ENCODE measurements around the gene DPY30.

DPY30 gene

GRCh38 chr2:32012872-32013271 lies 26.7 kb downstream of the DPY30 start:
- H3K27ac ChIP-seq, result peak overlapping the region; percentile 93
- TF ChIP-seq CTCF (conservative IDR thresholded peaks at IDR 0.05), result no peak

GRCh38 chr2:32011485-32011960 lies 28.1 kb downstream of the DPY30 start:
- peak overlapping the region; percentile 93 for H3K27ac ChIP-seq

GRCh38 chr2:32010670-32011484 lies 28.7 kb downstream of the DPY30 start, which contains the start of gene MEMO1:
TSS of gene MEMO1 (minus strand) at chr2:32011008. CDS start at chr2:32010247, 761 bp downstream.
- TF ChIP-seq CTCF (conservative IDR thresholded peaks at IDR 0.05), result no peak; the same call in 1 of the 2 replicates

More at GRCh38 chr2:32011485-32011960, 28.1 kb downstream of the DPY30 start:
- TF ChIP-seq CTCF (conservative IDR thresholded peaks at IDR 0.05), result no peak

GRCh38 chr2:32010280-32010669 lies 29.3 kb downstream of the DPY30 start:
- peak overlapping the region; percentile 93 for H3K27ac ChIP-seq

More at GRCh38 chr2:32010670-32011484, 28.7 kb downstream of the DPY30 start, which contains the start of gene MEMO1:
- H3K27ac ChIP-seq, result peak within 1 kb of the TSS; percentile 93

- TF ChIP-seq CTCF (conservative IDR thresholded peaks at IDR 0.05), result no peak
- peak overlapping the region; percentile 93 for H3K27ac ChIP-seq
These were observed 29.9 kb downstream of the DPY30 start for GRCh38 chr2:32009516-32010256.

- peak overlapping the region; percentile 93 for H3K27ac ChIP-seq
- no peak for TF ChIP-seq CTCF (conservative IDR thresholded peaks at IDR 0.05)
These were observed 30.6 kb downstream of the DPY30 start for GRCh38 chr2:32008805-32009515.

- peak overlapping the region; percentile 93 for H3K27ac ChIP-seq
- no peak for TF ChIP-seq CTCF (conservative IDR thresholded peaks at IDR 0.05)
These were observed 32.5 kb downstream of the DPY30 start for GRCh38 chr2:32007121-32007391.

Data from VCaP (cell line).